Hepatocyte (in vitro differentiated cells): Measurements from ENCODE around the gene NPC1.

Source experiments
- EZH2 ChIP-seq: fragments of 200-600 bp; sonication (generic); IDR thresholded peaks from 2 replicates; pipeline ENCODE4 v1.6.1; 2016; ENCODE audit warnings: antibody characterized with exemption, mild to moderate bottlenecking, borderline replicate concordance
- EZH2phosphoT487 ChIP-seq: fragments of 200-600 bp; sonication (generic); IDR thresholded peaks from one replicate; pipeline ENCODE4 v1.6.1; 2018; ENCODE audit warnings: antibody characterized with exemption, mild to moderate bottlenecking, low read depth, moderate library complexity; ENCODE audit not compliant: unreplicated experiment, severe bottlenecking
- TF ChIP-seq, protein P1 (sequence below): fragments of 200-600 bp; sonication (generic); IDR thresholded peaks from 2 replicates; pipeline ENCODE4 v1.5.1; 2016; ENCODE audit warnings: antibody characterized with exemption, mild to moderate bottlenecking; ENCODE audit not compliant: poor library complexity

DNA sequence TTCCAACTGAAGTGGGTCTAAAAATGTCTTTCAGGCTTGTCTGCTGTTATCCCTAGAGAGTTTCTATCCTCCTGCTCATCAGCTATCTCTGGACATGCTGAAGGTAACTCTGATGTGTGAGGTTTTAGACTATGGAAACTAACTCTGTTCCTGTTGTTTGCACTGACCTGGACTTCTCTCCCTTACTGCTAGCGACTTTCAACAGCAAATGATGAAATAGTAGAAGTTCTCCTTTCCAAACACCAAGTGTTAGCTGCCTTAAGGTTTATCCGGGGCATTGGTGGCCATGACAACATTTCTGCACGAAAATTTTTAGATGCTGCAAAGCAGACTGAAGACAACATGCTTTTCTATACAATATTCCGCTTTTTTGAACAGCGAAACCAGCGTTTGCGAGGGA lies 56.1 kb downstream of the NPC1 start:
- TF ChIP-seq, protein P1, sequence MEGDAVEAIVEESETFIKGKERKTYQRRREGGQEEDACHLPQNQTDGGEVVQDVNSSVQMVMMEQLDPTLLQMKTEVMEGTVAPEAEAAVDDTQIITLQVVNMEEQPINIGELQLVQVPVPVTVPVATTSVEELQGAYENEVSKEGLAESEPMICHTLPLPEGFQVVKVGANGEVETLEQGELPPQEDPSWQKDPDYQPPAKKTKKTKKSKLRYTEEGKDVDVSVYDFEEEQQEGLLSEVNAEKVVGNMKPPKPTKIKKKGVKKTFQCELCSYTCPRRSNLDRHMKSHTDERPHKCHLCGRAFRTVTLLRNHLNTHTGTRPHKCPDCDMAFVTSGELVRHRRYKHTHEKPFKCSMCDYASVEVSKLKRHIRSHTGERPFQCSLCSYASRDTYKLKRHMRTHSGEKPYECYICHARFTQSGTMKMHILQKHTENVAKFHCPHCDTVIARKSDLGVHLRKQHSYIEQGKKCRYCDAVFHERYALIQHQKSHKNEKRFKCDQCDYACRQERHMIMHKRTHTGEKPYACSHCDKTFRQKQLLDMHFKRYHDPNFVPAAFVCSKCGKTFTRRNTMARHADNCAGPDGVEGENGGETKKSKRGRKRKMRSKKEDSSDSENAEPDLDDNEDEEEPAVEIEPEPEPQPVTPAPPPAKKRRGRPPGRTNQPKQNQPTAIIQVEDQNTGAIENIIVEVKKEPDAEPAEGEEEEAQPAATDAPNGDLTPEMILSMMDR = no peak
- TF ChIP-seq EZH2phosphoT487 (no peak), EZH2 (no peak)
